Measurements from ENCODE around the gene BANP.

- no peak for TF ChIP-seq CTCF (IDR thresholded peaks at IDR 0.05; ENCODE audit: control extremely low read depth in 1 of 3, insufficient read depth in 1 of 3, low read depth in 1 of 3, low read length in 3 of 3)
- no peak for TF ChIP-seq SIX5 (IDR thresholded peaks at IDR 0.05; ENCODE audit: low read depth, low read length)
- no peak for TF ChIP-seq MAFK (IDR thresholded peaks at IDR 0.05; ENCODE audit: low read depth, low read length)
- TF ChIP-seq CREB1 (IDR thresholded peaks at IDR 0.05), result no peak
- no peak for TF ChIP-seq POLR2A (IDR thresholded peaks at IDR 0.05; ENCODE audit: control extremely low read depth in 1 of 2, low read depth in 2 of 2, low read length in 2 of 2)
Observed at GRCh38 chr16:88022076-88023042, 71.1 kb downstream of the BANP start.
